K562 (cell line): ENCODE results near the gene PRR14. TPM values are rescaled to one million over a fixed set of nuclear protein-coding genes. Genes with fewer than 3 reads are reported as not detected.
A peak's percentile ranks its signal among the peaks of the same experiment; 100 is the strongest.

Source experiments
- BDP1 ChIP-seq: IDR thresholded peaks from 3 replicates; pipeline ENCODE4 v1.6.1; 2011; ENCODE audit not compliant: insufficient read length, insufficient read depth
- BRF1 ChIP-seq: IDR thresholded peaks from 3 replicates; pipeline ENCODE4 v1.6.1; 2011; ENCODE audit warnings: borderline replicate concordance, mild to moderate bottlenecking; ENCODE audit not compliant: insufficient read length; ENCODE audit errors: extremely low read depth
- ETV5 ChIP-seq: sonication (generic); formaldehyde crosslinking; IDR thresholded peaks from 2 replicates; pipeline ENCODE4 v1.4.0; 2020; ENCODE audit warnings: low read depth, mild to moderate bottlenecking, missing genetic modification reagents
- FOXK1 ChIP-seq: sonication (generic); formaldehyde crosslinking; IDR thresholded peaks from 2 replicates; pipeline ENCODE4 v1.8.0; 2022; ENCODE audit warnings: missing genetic modification reagents, mild to moderate bottlenecking, borderline replicate concordance
- FUS ChIP-seq: fragments of 200-400 bp; formaldehyde crosslinking; optimal IDR thresholded peaks from 2 replicates; pipeline ENCODE3; 2017; ENCODE audit warnings: low read depth, low read length
- GABPB1 ChIP-seq: sonication (generic); formaldehyde crosslinking; IDR thresholded peaks from 2 replicates; pipeline ENCODE4 v1.8.0; 2022; ENCODE audit warnings: mild to moderate bottlenecking, missing genetic modification reagents
- GATA2 ChIP-seq: sonication (generic); formaldehyde crosslinking; IDR thresholded peaks from 2 replicates; pipeline ENCODE4 v1.4.0; 2020; ENCODE audit warnings: mild to moderate bottlenecking, missing genetic modification reagents
- HDGF ChIP-seq: fragments of 450-650 bp; IDR thresholded peaks from 2 replicates; pipeline ENCODE4 v1.6.1; 2016
- KDM2B ChIP-seq: fragments of 250-450 bp; sonication (Bioruptor Pico); IDR thresholded peaks from 2 replicates; pipeline ENCODE4 v1.8.0; 2021; ENCODE audit warnings: mild to moderate bottlenecking, moderate library complexity
- NELFE ChIP-seq: IDR thresholded peaks from 2 replicates; pipeline ENCODE4 v1.6.1; 2011; ENCODE audit warnings: mild to moderate bottlenecking; ENCODE audit not compliant: insufficient read depth, insufficient read length
- PHTF2 ChIP-seq: fragments of 250-450 bp; sonication (Bioruptor Pico); IDR thresholded peaks from 2 replicates; pipeline ENCODE4 v1.5.0; 2021; ENCODE audit warnings: mild to moderate bottlenecking
- SOX6 ChIP-seq: fragments of 450-650 bp; IDR thresholded peaks from 2 replicates; pipeline ENCODE4 v1.6.1; 2014; ENCODE audit warnings: mild to moderate bottlenecking
- TBL1XR1 ChIP-seq, 2 experiments: IDR thresholded peaks; 2 replicates each; pipeline ENCODE4 v1.6.1; 2012; ENCODE audit warnings: improper control_type of control experiment in 2 of 2, low read length in 2 of 2, mild to moderate bottlenecking in 1 of 2
- TEAD4 ChIP-seq, 2 experiments: sonication (generic) in 1 of 2; formaldehyde crosslinking in 1 of 2; IDR thresholded peaks; 2 replicates each; pipeline versions ENCODE4 v1.6.1 to v1.8.0; 2012 to 2022; ENCODE audit warnings: borderline replicate concordance in 1 of 2, inconsistent platforms in 1 of 2, low read length in 1 of 2, mild to moderate bottlenecking in 1 of 2, missing genetic modification reagents in 1 of 2
- ZBTB17 ChIP-seq: fragments of 450-650 bp; formaldehyde crosslinking; IDR thresholded peaks from 2 replicates; pipeline ENCODE4 v1.4.0; 2020; ENCODE audit warnings: mild to moderate bottlenecking
- ZNF12 ChIP-seq: sonication (generic); formaldehyde crosslinking; IDR thresholded peaks from 2 replicates; pipeline ENCODE4 v1.4.0; 2020; ENCODE audit warnings: mild to moderate bottlenecking, missing genetic modification reagents
- ZNF239 ChIP-seq: fragments of 250-450 bp; sonication (Bioruptor Pico); IDR thresholded peaks from 2 replicates; pipeline ENCODE4 v1.4.0; 2020; ENCODE audit warnings: mild to moderate bottlenecking
- ZNF282 ChIP-seq: sonication (generic); formaldehyde crosslinking; IDR thresholded peaks from 2 replicates; pipeline ENCODE4 v1.8.1; 2023; ENCODE audit warnings: missing genetic modification reagents
- ZNF449 ChIP-seq: fragments of 250-450 bp; sonication (Bioruptor Pico); IDR thresholded peaks from 2 replicates; pipeline ENCODE4 v1.8.0; 2022; ENCODE audit warnings: moderate library complexity, mild to moderate bottlenecking, inconsistent platforms
- polyA plus RNA-seq, 8 experiments: library from polyadenylated mRNA; depleted of rRNA in 4 of 8; stranded (reverse) in 5 of 8; unstranded in 3 of 8; fragments of >200 nt; fragmentation: Nextera tagmentation in 2 of 8; fragmentation: Illumina TruSeq in 1 of 8; extraction: Ambion mirVana in 2 of 8; extraction: Trizol in 1 of 8; gene quantifications; 2 replicates each; pipeline versions ENCODE4 v1.2.1 to v1.2.3, GENCODE V29; 2011 to 2014; ENCODE audit warnings: inconsistent platforms in 1 of 8, missing spikeins in 1 of 8
- total RNA-seq, 7 experiments: library from RNA; depleted of rRNA in 6 of 7; stranded (reverse); fragments of >200 nt in 6 of 7; fragmentation: Illumina TruSeq in 2 of 7; extraction: Trizol in 2 of 7; gene quantifications; 2 replicates each; pipeline versions ENCODE4 v1.2.1 to v1.2.3, GENCODE V29; 2011 to 2021; ENCODE audit warnings: low replicate concordance in 1 of 7
- TF ChIP-seq, protein P1 (sequence below): sonication (generic); formaldehyde crosslinking; IDR thresholded peaks from 2 replicates; pipeline ENCODE4 v1.8.0; 2022; ENCODE audit warnings: missing genetic modification reagents, mild to moderate bottlenecking, moderate library complexity, borderline replicate concordance
- TF ChIP-seq, protein P2 (sequence below): fragments of 150-350 bp; conservative IDR thresholded peaks from 2 replicates; pipeline ENCODE4 v1.6.1; 2014; ENCODE audit warnings: low read length

PRR14 gene
- total and polyA plus RNA-seq, 9 of the 15 experiments (the other 6 are each of a cell fraction or from before 2014, with no cell fraction given) = 2.2 to 63.1 (median 11.5) TPM

- TF ChIP-seq ZNF449 (CRISPR knock-in tag) = no peak
- no peak for TF ChIP-seq PHTF2
- no peak for TF ChIP-seq TEAD4 (IDR thresholded peaks at IDR 0.05; ENCODE audit: low read length)
- TF ChIP-seq TEAD4 (CRISPR knock-in tag; IDR thresholded peaks at IDR 0.05; ENCODE audit: borderline replicate concordance) = no peak
- TF ChIP-seq FUS = no peak
- 0 out of 2 replicates have a peak, but pooled peaks have one; percentile 13 for TF ChIP-seq ZNF239 (CRISPR knock-in tag)
- TF ChIP-seq ZBTB17 (CRISPR knock-in tag) = peak; percentile 83; the same call in 1 of the 2 replicates
- no peak for TF ChIP-seq KDM2B
- TF ChIP-seq SOX6 = no peak
- 0 out of 2 replicates have a peak, but pooled peaks have one; percentile 17 for TF ChIP-seq ZNF12 (CRISPR knock-in tag)
- TF ChIP-seq, protein P1, sequence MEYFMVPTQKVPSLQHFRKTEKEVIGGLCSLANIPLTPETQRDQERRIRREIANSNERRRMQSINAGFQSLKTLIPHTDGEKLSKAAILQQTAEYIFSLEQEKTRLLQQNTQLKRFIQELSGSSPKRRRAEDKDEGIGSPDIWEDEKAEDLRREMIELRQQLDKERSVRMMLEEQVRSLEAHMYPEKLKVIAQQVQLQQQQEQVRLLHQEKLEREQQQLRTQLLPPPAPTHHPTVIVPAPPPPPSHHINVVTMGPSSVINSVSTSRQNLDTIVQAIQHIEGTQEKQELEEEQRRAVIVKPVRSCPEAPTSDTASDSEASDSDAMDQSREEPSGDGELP (CRISPR knock-in tag) = peak; percentile 65; the same call in 1 of the 2 replicates
- no peak for TF ChIP-seq ZNF282 (CRISPR knock-in tag)
- peak; percentile 57 for TF ChIP-seq GABPB1 (CRISPR knock-in tag)
- TF ChIP-seq BDP1 = no peak
- TF ChIP-seq NELFE = no peak
- TF ChIP-seq BRF1 = no peak
- no peak for TF ChIP-seq FOXK1 (CRISPR knock-in tag)
- no peak; the same call in 1 of the 2 replicates for TF ChIP-seq ETV5 (CRISPR knock-in tag)
- TF ChIP-seq HDGF = no peak
- TF ChIP-seq, protein P2, sequence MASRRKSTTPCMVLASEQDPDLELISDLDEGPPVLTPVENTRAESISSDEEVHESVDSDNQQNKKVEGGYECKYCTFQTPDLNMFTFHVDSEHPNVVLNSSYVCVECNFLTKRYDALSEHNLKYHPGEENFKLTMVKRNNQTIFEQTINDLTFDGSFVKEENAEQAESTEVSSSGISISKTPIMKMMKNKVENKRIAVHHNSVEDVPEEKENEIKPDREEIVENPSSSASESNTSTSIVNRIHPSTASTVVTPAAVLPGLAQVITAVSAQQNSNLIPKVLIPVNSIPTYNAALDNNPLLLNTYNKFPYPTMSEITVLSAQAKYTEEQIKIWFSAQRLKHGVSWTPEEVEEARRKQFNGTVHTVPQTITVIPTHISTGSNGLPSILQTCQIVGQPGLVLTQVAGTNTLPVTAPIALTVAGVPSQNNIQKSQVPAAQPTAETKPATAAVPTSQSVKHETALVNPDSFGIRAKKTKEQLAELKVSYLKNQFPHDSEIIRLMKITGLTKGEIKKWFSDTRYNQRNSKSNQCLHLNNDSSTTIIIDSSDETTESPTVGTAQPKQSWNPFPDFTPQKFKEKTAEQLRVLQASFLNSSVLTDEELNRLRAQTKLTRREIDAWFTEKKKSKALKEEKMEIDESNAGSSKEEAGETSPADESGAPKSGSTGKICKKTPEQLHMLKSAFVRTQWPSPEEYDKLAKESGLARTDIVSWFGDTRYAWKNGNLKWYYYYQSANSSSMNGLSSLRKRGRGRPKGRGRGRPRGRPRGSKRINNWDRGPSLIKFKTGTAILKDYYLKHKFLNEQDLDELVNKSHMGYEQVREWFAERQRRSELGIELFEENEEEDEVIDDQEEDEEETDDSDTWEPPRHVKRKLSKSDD = no peak
- TF ChIP-seq TBL1XR1 (IDR thresholded peaks at IDR 0.05; ENCODE audit: low read length in 2 of 2) = no peak; a peak in 1 of 4 replicates
- 0 out of 2 replicates have a peak, but pooled peaks have one; percentile 5 for TF ChIP-seq GATA2 (CRISPR knock-in tag)
These were observed 40.6 kb upstream of the PRR14 start, which contains the start of gene ZNF689 (continued) for GRCh38 chr16:30609926-30610839.
